NCI-H446 treated with DMSO at 0.1 percent for 48 hours (cell line): Measurements from ENCODE around the gene CHST9.
"Not testable (repeated sequence)": the region's sequence is repeated elsewhere in the genome, so short reads cannot be mapped to it uniquely, and the experiment has no call there.

ENCODE experiments used
- DNase-seq: peaks from one replicate; lab custom pipeline; 2025; lab: John Stamatoyannopoulos, UW

Gene CHST9

GRCh38 chr18:27185025-27185763 lies at the start of gene CHST9:
TSS of gene CHST9 (minus strand) at chr18:27185308. CDS start at chr18:27142809, 42,499 bp downstream.
- DNase-seq = no peak

GRCh38 chr18:27232355-27232754 lies 47.2 kb upstream of the CHST9 start:
- DNase-seq = not testable (repeated sequence)

DNA sequence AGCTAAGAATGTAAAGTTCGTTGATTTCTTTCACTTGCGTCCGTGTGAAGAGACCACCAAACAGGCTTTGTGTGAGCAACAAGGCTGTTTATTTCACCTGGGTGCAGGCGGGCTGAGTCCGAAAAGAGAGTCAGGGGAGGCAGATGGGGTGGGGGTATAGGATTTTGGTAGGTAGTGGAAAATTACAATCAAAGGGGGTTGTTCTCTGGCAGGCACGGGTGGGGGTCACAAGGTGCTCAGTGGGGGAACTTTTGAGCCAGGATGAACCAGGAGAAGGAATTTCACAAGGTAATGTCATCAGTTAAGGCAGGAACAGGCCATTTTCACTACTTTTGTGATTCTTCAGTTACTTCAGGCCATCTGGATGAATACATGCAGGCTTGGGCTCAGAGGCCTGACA lies 46.6 kb upstream of the CHST9 start:
- not testable (repeated sequence) for DNase-seq

- DNase-seq = not testable (repeated sequence)
Measured at GRCh38 chr18:27231221-27231620, 46.1 kb upstream of the CHST9 start.

DNA sequence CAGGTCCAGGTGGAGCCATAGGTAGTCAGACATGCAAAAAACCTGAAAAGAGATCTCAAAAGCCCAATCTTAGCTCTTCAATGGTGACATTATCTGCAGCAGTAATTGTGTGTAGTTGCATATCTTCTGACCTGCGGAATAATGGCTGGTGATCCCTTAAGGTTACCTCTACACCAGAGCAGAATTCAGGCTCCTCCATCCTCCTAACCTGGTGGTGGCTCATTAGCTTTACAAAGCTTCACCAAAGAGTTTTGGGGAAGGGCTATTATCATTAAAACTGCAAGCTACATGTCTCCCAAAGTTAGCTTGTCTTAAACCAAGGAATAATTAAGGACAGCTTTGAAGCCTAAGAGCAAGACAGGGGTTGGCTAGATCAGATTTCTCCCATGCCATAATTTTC lies 42.6 kb upstream of the CHST9 start:
- no peak for DNase-seq

DNA sequence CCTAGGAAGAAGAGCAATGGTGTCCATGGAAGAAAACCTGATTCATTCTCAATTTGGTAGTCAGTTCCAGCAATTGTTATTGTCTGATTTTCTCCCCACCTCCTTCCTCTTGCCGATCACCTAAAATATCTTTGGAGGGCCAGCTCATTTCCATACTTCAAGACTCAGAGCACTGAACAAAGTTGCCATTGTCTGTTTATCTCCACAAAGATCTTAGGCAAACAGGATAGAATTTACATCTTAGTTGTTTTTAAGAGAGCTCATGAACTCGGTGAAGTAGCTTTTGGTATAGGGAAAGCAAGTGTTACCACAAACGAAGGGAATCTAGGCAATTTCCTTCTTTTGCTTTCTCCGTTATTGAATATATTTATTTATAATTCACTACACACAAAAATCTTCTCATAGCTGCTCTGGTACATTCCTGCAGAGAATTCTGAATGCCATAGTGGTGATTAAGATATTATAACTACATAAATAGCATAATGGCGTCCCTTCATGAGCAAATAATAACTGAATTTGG lies 41.5 kb upstream of the CHST9 start:
- no peak for DNase-seq

GRCh38 chr18:27225947-27226481 lies 40.9 kb upstream of the CHST9 start:
- DNase-seq = no peak

DNA sequence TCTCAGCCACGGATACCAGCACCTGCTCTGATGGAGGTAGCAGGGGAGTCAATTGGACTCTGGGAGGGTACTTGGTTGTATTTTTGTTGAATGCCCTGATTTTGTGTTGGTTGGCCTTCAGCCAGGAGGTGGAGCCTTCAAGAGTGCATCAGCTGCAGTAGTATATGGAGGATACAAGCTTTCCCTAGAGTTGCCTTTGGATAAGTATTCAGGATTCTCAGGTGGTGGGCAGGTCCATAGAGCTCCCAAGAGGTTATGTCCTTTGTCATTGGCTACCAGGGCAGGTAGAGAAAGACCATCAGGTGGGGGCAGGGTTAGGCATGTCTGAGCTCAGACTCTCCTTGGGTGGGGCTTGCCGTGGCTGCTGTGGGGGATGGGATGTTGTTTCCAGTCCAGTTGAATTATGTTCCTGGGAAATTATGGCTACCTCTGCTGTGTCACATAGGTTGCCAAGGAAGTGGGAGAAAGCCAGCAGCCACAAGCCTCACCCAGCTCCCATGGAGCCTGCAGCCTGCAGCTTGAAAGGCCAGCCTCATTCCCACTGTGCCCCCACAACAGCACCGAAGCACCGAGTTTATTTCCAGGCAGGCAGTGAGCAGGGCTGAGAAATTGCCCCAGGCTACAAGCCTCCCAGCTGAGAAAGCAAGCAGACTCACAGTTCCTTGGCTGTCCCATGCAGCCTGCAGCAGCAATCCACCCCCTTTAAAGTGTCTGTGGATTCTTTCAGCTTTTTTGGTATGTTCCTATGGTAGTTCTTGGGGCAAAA lies 38.6 kb upstream of the CHST9 start:
- DNase-seq = no peak

GRCh38 chr18:27214831-27215230 lies 29.7 kb upstream of the CHST9 start:
- DNase-seq = no peak

DNA sequence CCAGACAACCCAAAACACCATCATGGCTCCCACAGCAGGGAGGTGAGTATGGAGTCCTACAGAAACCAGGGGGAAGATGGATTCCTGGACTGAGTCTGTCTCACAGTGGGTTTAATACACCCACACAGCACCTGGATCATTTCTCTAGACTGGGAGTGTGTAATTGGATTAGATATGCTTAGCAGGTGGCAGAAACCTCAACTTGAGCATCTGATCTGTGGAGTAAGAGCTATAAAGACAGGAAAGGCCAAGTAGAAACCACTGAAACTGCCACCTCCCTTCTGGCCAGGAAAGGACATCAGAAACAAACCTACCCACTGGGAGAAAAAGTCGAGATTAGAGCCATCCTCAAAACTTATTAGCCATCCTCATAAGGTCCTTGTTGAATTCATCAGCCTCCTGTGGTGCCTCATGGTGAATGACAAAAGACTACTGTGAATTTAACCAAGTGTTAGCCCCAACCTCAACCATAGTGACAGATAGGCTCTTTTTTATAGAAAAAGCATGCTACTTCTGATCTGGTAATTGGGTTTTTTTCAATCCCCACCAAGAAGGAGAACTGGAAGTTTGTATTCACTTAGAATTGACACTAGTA lies 28.1 kb upstream of the CHST9 start:
- DNase-seq = no peak

DNA sequence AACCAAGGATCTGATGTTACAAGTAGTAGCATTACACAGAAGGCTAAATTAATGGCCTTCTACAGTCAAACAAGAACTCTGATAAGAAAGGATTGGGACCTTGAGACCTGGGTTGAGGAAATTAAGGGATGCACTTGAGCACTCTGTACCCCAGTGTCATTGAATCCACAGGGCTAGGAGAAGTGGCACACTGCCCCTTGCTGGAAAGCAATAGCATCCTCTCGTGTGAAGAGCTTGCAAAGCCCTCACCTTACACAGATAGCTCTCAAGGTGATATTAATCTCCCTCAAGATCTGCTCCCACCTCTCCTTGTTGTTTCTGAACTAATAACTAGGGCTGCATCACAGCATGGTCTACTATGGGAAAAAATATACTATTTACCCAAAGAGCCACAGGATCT lies 26.5 kb upstream of the CHST9 start:
- DNase-seq = no peak

- DNase-seq = no peak
Measured at GRCh38 chr18:27206411-27206810, 21.3 kb upstream of the CHST9 start.

- no peak for DNase-seq
Measured at GRCh38 chr18:27202741-27203140, 17.6 kb upstream of the CHST9 start.

- no peak for DNase-seq
Measured at GRCh38 chr18:27198036-27198435, 12.9 kb upstream of the CHST9 start.

DNA sequence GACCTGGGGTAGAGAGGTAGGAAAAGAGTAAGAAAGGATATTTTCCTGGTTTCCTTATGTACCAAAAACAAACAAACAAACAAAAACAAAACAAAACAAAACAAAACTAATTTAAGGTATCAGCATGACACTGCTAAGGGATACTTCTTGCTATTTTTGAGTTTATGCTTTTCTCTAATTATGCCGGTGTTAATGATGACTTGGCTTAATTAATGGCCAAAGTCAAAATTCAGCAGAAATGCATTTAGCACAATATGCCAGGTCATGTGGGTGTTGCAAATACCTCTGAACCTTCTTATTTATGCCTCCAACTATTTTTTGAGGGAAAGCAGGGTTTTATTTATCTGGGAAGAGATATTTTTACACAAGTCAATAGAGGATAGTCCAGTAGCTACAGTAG lies 3.2 kb upstream of the CHST9 start:
- no peak for DNase-seq

DNA sequence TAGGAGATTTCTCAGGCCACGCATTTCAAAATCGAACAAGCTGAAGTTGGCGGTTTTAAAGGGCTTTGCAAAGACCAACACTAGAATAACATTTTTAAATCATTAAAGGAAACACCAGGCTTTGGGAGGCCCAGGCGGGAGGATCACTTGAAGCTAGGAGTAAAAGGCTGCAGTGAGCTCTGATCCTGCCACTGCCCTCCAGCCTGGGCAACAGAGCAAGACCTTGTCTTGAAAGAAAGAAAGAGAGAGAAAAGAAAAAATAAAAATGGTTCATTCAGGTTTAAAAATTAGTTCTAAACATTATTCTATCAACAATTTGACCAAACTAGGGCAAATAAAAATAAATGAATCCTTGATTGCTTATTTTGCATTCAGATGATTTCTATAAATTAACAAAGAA lies 789 bp upstream of the CHST9 start:
- DNase-seq = no peak

DNA sequence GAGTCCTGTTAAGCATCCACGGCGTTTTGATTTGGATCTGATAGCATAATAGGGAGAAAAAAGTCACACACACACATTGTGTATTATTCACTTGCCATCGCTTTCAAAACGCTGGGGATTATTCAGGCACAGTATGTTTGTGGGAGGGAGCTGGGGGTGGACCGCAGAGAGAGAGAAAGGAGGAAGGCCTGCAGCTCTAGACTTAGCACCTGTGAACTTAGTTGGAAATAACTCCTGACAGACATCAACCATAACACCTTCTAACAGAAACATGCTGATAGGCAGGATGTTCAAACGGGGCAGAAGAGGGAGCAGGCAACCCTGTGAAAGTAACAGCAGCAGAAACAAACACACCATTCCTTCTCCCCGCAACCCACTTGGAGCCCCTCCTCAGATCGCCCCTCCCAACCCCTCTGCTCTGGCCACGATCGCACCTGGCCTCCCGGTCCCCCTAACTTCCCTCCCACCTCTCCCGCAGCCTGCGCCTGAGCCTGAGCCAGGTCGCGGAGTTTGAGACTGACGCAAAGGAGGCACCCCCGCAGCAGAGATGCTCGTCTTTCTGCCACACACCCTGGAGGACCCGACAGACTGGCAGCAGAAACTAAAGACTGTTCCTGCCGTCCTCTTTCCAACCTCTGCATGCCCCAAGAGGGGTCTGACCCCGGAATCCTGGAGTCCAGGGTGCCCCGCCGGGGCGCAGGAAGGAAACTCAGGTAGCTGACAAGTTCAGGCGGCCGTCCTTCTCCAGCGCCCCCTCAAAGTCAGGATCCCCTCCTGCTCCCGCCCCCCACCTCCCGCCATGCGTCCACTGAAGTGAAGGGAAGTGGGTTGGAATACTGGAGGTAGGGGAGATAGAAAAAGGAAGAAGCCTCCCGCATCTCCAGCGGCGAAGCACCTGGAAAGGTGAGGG lies 738 bp downstream of the CHST9 start:
- no peak for DNase-seq

GRCh38 chr18:27181726-27182125 lies 3.4 kb downstream of the CHST9 start:
- DNase-seq = no peak

DNA sequence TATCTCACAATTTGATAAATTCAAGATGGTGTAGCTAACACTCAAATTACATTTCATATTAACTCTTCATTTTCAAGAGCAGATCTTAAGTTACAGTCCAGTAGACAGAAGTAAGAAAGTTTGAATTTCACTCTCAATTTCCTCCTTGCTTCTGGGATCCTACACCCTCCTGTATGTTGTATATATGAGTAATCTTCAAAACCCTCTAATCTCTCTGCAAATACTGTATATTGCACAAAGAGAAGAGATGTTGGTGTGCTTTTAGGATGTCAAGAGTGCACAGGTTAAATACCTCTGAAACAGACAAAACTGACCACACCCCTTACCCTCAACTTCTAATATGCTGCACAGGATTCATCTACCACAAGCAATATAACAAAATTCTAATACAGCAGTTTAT lies 6.7 kb downstream of the CHST9 start:
- no peak for DNase-seq

GRCh38 chr18:27175914-27176313 lies 9.2 kb downstream of the CHST9 start:
- no peak for DNase-seq

GRCh38 chr18:27175245-27175644 lies 9.9 kb downstream of the CHST9 start:
- DNase-seq = no peak

DNA sequence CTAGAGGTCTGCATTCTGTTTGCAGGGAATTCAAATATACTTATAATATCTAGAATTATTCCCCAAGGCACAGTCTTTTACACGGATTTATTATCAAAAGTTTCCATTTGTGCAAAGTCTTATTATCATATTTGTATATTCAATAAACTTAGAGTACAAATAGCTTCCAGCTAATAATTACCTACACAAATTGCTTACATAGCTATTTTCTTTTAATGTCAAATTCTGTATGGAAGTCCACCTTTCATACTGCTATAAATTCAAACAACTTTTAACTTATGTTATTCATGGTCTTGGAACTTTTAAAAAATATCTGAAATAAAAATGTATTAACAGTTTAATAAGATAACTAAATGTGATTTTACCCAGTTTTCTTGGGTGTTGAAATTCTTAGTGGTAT lies 13.1 kb downstream of the CHST9 start:
- DNase-seq = no peak
